ENCODE measurements around the gene DPEP1.

The DPEP1 gene

GRCh38 chr16:89613231-89613953 is at the start of gene DPEP1:
Gene DPEP1, plus strand, starts transcription at chr16:89613642. Its CDS starts 16,769 bp downstream, at chr16:89630411.
- ChIA-PET CTCF (interaction anchor here (0.9 to 3.6 kb wide), 5 partner anchors 10 to 104 kb away, joined by 3 to 19 read pairs (median 14); no protein-coding TSS in a partner anchor), POLR2A (no interaction called here)
- DNase-seq (ENCODE audit: low read depth, low spot score): no peak
- no peak for TF ChIP-seq CTCF (IDR thresholded peaks at IDR 0.05; ENCODE audit: insufficient read depth, low read length, missing control alignments)
- no peak within 1 kb of the TSS for H3K4me3 ChIP-seq (ENCODE audit: low read depth, low read length)

GRCh38 chr16:89564476-89565255 is 48.8 kb upstream of the DPEP1 start:
- no peak for DNase-seq (ENCODE audit: low read depth, low spot score)
- POLR2A ChIA-PET: interaction anchor here (1.1 to 1.6 kb wide), 2 partner anchors 17 to 75 kb away, joined by 4 to 7 read pairs; no protein-coding TSS in a partner anchor
- no peak for TF ChIP-seq CTCF (IDR thresholded peaks at IDR 0.05; ENCODE audit: insufficient read depth, low read length, missing control alignments)
- no peak overlapping the region for H3K4me3 ChIP-seq (ENCODE audit: low read depth, low read length)
- CTCF ChIA-PET: interaction anchor here (1.0 to 2.0 kb wide), 4 partner anchors 10 to 102 kb away, joined by 3 to 10 read pairs (median 5); partner anchors contain the start of gene CPNE7

GRCh38 chr16:89565256-89565505 is 48.3 kb upstream of the DPEP1 start:
- H3K4me3 ChIP-seq (ENCODE audit: low read depth, low read length): no peak overlapping the region
- POLR2A ChIA-PET: interaction anchor here (0.8 to 1.6 kb wide), 3 partner anchors 12 to 26 kb away, joined by 3 to 7 read pairs (median 4); no protein-coding TSS in a partner anchor
- TF ChIP-seq CTCF (IDR thresholded peaks at IDR 0.05; ENCODE audit: insufficient read depth, low read length, missing control alignments): no peak
- CTCF ChIA-PET: interaction anchor here (1.0 to 2.0 kb wide), 4 partner anchors 12 to 102 kb away, joined by 3 to 10 read pairs (median 3); partner anchors contain the start of genes CHMP1A, CPNE7 and SPATA33
- DNase-seq (ENCODE audit: low read depth, low spot score): no peak

DNA sequence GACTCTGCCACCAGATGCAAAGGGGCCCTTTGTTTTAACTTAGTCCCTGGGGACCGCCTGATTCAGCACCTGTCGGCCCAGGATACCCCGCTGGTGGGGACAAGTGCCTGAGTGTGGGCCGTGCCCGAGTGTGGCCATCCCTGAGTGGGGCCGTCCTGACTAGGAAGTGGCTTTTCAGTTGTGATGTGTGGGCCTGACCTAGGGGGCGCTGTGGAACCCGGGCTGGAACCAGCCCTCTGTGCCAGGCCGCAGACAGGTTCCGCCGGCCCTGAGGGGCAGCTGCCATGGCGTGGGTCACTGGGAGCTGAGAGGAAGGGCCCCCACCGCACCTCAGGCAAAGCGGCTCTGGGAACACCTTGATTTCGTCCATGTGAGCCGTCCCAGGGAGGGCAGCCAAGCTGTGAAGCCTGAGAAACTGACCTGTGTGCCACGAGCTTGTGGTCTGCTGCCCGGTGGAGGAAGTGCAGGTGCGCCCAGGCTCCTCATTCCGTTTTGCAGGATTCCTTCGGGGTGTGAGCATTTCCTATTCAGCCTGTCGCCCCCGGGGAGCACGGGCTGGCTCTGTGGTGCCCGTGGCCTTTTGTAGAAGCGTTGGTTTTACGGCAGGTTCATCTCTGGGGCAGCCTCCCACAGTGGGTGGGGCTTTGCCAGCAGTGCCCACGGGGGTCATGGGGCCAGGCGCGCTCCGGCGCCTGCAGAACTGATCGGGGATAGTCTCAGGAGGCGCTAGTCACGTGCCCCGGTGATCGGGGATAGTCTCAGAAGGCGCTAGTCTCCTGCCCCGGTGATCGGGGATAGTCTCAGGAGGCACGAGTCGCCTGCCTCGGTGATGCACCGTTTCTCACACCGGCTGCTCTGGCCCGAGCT is 47.7 kb upstream of the DPEP1 start:
- CTCF ChIA-PET: interaction anchor here (1.0 to 2.0 kb wide), 5 partner anchors 11 to 101 kb away, joined by 3 to 10 read pairs (median 3); partner anchors contain the start of genes CHMP1A, CPNE7 and SPATA33
- POLR2A ChIA-PET: interaction anchor here (0.8 to 1.6 kb wide), 3 partner anchors 11 to 25 kb away, joined by 3 to 7 read pairs (median 4); no protein-coding TSS in a partner anchor
- peak; percentile 20 for TF ChIP-seq CTCF (IDR thresholded peaks at IDR 0.05; ENCODE audit: insufficient read depth, low read length, missing control alignments)
- H3K4me3 ChIP-seq (ENCODE audit: low read depth, low read length): peak overlapping the region; percentile 3; the same call in 1 of the 2 replicates
- DNase-seq (ENCODE audit: low read depth, low spot score): no peak

GRCh38 chr16:89567656-89568594 is 45.5 kb upstream of the DPEP1 start:
- CTCF ChIA-PET: interaction anchor here (0.9 to 1.0 kb wide), 2 partner anchors 68 to 75 kb away, joined by 3 read pairs; no protein-coding TSS in a partner anchor
- no peak for DNase-seq (ENCODE audit: low read depth, low spot score)

More at GRCh38 chr16:89567656-89568594, 45.5 kb upstream of the DPEP1 start:
- POLR2A ChIA-PET: interaction anchor here (1.5 kb wide), 1 partner anchor 13 kb away, joined by 5 read pairs; no protein-coding TSS in a partner anchor
- TF ChIP-seq CTCF (IDR thresholded peaks at IDR 0.05; ENCODE audit: insufficient read depth, low read length, missing control alignments): no peak
- no peak overlapping the region for H3K4me3 ChIP-seq (ENCODE audit: low read depth, low read length)

Data from AG04449 (cell line).